GM20000 (cell line): ENCODE data around the gene TMEM174.

Experiments
- DNase-seq: peaks from one replicate; pipeline ENCODE4 v3.0.0; 2012; ENCODE audit warnings: low spot score
- TF ChIP-seq, protein P1 (sequence below): IDR thresholded peaks from 2 replicates; pipeline ENCODE4 v1.5.1; 2012; ENCODE audit warnings: mild to moderate bottlenecking, control low read depth; ENCODE audit errors: extremely low read depth, missing control alignments

TMEM174 gene

DNA sequence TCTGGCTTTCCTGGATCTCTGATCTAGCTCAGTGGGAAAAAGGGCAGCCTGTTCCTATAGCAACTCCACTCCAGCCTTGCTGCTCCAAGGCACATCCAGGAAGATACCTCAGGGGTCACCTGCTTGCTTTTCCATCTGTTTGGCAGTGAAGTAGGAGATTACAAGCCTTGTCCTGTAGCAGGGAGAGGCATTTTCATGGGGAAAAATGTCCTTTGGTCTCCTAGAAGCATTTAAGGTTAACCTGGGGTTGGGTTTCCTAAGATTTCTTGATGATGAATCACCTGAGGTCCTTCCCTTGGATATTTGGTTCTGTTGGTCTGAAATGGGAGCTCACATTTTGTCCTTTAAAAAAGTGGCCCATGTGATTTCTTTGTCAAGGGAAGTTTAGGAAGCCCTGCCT, 1.5 kb upstream of the TMEM174 start:
- no peak for DNase-seq
- TF ChIP-seq, protein P1, sequence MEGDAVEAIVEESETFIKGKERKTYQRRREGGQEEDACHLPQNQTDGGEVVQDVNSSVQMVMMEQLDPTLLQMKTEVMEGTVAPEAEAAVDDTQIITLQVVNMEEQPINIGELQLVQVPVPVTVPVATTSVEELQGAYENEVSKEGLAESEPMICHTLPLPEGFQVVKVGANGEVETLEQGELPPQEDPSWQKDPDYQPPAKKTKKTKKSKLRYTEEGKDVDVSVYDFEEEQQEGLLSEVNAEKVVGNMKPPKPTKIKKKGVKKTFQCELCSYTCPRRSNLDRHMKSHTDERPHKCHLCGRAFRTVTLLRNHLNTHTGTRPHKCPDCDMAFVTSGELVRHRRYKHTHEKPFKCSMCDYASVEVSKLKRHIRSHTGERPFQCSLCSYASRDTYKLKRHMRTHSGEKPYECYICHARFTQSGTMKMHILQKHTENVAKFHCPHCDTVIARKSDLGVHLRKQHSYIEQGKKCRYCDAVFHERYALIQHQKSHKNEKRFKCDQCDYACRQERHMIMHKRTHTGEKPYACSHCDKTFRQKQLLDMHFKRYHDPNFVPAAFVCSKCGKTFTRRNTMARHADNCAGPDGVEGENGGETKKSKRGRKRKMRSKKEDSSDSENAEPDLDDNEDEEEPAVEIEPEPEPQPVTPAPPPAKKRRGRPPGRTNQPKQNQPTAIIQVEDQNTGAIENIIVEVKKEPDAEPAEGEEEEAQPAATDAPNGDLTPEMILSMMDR = no peak

DNA sequence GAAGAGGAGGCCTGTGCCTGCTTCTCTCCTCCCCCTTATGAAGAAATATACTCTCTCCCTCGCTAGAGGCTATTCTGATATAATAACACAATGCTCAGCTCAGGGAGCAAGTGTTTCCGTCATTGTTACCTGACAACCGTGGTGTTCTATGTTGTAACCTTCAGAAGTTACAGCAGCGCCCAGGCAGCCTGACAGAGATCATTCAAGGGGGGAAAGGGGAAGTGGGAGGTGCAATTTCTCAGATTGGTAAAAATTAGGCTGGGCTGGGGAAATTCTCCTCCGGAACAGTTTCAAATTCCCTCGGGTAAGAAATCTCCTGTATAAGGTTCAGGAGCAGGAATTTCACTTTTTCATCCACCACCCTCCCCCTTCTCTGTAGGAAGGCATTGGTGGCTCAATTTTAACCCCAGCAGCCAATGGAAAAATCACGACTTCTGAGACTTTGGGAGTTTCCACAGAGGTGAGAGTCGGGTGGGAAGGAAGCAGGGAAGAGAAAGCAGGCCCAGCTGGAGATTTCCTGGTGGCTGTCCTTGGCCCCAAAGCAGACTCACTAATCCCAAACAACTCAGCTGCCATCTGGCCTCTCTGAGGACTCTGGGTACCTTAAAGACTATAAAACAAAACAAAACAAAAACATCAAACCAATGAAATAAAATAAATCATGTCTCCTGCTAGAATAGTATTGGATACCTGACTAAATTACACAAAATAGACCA, 1.3 kb downstream of the TMEM174 start:
- DNase-seq = no peak
- TF ChIP-seq, protein P1 = no peak

DNA sequence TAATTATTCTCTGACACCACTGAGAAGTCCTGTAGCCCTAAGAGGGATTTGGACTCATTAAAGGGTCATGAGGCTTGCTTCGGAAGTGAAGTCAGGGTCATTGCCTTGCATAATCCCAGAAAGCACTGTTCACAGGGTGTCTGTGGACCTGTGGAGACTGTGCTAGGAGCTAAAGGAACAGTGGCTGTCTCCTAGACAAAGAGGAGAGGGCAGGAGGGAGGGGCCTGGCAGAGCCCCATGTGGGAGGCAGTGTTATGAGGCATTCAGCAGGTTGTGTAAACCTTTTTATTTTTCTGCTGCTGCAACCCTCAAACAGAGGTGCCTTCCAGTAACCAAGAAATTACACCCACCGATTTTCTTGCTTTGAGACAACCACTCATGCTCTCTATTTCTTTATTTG, 3.3 kb downstream of the TMEM174 start:
- TF ChIP-seq, protein P1 = no peak
- DNase-seq = no peak

DNA sequence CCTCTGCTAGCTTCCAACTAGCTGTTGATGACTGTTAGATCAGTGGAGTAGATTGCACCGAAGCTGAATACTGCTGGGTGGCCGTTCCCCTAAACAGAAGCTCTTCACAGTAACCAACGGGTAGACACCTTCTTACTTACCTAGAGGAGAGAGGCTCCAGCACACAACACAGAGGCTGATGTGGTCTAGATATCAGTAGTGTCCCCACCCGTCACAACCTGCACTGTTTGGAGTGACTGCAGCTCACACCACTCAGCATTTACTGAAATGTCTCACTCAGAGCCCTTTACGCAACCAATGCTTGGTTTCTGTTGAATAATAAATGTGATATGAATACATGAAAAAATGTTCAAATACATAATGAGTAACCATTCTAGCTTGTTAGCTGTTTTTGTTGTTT, 5.3 kb downstream of the TMEM174 start:
- no peak for DNase-seq
- TF ChIP-seq, protein P1 = no peak

DNA sequence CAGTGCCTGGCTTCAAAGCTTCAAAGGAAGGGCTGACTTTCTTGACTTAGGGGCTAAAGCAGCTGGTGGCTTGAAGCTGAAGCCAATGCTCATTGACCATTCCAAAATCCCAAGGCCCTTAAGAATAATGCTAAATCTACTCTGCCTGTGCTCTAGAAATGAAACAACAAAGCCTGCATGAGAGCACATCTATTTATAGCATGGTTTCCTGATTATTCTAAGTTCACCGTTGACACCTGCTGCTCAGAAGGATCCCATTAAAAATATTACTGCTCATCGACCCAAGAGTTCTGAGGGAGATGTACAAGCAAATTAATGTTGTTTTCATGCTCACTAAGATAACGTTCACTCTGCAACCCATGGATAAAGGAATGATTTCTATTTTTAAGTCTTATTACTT, 6.7 kb downstream of the TMEM174 start:
- no peak for DNase-seq
- TF ChIP-seq, protein P1 = no peak

DNA sequence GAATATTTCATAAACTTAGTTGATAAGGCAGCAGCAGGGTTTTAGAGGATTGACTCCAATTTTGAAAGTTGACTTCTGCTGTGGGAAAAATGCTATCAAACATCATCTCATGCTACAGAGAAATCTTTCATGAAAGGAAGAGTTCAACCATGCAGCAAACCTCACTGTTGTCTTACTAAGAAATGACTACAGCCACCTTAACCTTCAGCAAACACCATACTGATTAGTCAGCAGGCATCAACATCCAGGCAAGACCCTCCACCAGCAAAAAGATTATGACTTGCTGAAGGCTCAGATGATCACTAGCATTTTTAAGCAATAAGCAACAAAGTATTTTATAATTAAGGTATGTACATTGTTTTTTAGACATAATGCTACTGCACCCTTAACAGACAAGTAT, 7.6 kb downstream of the TMEM174 start:
- DNase-seq = no peak
- TF ChIP-seq, protein P1 = no peak

DNA sequence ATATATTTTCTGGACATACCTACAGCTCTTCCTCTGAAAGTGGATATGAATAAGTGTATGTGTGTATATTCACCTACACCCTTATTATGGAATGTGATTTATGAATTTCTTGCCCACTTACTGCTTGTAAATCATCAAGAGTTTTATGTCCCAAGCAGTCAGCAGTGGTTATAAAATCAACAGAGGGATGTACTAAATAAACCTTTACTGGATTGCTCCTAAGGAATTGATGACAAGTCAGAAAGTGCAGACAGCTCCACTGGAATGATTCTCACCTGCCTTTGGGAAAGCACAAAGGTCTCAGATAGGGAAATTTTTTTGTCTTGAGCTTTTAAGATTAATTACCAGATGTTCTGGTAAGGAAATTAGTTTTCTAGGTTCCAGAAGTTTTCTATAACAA, 9.3 kb downstream of the TMEM174 start:
- DNase-seq = no peak
- TF ChIP-seq, protein P1 = no peak
